ENCODE measurements around the gene MTSS2. TPM values are rescaled to one million over a fixed set of nuclear protein-coding genes. Genes with fewer than 3 reads are reported as not detected.
"Not testable (repeated sequence)": the region's sequence is repeated elsewhere in the genome, so short reads cannot be mapped to it uniquely, and the experiment has no call there.

MTSS2 gene
- total and polyA plus RNA-seq, 2 experiments from 2014 or later = 16.5 to 19.6 TPM

DNA sequence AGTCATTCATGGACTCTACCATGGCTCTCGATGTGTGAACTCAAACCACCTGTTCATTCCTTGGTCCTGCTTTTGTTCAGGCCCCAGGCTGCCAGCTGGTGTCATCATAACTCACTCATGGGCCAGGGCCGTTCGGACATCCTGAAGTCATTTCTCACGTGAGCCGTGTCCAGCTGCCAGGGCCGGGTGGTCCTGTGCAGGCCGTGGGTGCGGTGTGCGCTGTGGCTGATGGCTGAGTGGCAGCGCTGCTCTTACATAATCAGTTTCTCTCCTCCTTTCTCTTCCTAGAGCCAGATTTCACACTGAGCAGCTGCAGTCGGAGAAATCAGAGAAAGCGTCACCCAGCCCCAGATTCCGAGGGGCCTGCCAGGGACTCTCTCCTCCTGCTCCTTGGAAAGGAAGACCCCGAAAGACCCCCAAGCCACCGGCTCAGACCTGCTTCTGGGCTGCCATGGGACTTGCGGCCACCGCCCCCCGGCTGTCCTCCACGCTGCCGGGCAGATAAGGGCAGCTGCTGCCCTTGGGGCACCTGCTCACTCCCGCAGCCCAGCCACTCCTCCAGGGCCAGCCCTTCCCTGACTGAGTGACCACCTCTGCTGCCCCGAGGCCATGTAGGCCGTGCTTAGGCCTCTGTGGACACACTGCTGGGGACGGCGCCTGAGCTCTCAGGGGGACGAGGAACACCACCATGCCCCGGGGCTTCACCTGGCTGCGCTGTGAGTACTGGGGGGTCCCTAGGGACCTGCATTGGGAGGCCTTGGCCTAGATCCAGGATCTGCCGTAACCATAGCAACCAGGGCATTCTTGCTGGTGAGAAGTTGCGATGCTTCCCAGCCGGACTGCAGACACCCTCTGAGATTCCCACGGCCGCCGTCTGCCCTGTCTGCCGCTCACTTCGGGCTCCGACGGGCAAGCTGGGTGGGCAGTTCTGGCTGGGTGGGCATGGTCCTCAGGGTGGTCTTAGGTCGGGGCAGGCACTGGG lies 39.3 kb downstream of the MTSS2 start, which contains the start of gene IL34:
Gene IL34, plus strand, starts transcription at position 300 of the 982 bp plus-strand sequence. Its CDS starts 389 bp downstream, at position 689.
- no peak within 1 kb of the TSS for H3K4me3 ChIP-seq
- no peaks in the 10 kb centered on the region for H3K9me2 ChIP-seq (replicated peaks; ENCODE audit: insufficient read depth)
- TF ChIP-seq EZH2 (IDR thresholded peaks at IDR 0.05; ENCODE audit: borderline replicate concordance) = no peak
- TF ChIP-seq, protein P1, sequence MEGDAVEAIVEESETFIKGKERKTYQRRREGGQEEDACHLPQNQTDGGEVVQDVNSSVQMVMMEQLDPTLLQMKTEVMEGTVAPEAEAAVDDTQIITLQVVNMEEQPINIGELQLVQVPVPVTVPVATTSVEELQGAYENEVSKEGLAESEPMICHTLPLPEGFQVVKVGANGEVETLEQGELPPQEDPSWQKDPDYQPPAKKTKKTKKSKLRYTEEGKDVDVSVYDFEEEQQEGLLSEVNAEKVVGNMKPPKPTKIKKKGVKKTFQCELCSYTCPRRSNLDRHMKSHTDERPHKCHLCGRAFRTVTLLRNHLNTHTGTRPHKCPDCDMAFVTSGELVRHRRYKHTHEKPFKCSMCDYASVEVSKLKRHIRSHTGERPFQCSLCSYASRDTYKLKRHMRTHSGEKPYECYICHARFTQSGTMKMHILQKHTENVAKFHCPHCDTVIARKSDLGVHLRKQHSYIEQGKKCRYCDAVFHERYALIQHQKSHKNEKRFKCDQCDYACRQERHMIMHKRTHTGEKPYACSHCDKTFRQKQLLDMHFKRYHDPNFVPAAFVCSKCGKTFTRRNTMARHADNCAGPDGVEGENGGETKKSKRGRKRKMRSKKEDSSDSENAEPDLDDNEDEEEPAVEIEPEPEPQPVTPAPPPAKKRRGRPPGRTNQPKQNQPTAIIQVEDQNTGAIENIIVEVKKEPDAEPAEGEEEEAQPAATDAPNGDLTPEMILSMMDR (IDR thresholded peaks at IDR 0.05; ENCODE audit: poor library complexity) = no peak
- no peak for TF ChIP-seq EZH2phosphoT487 (IDR thresholded peaks at IDR 0.05; ENCODE audit: low read depth, severe bottlenecking, unreplicated experiment)
- H3K79me2 ChIP-seq = no peaks in the 10 kb centered on the region
- 83% methylated on average over 39 of the region's 39 CpGs for WGBS (ENCODE audit: low lambda C conversion rate, missing lambda C conversion rate)
- no peaks in the 10 kb centered on the region for H3K4me1 ChIP-seq (ENCODE audit: insufficient read depth)
- H3K36me3 ChIP-seq (replicated peaks; ENCODE audit: insufficient read depth, low read depth) = no peaks in the 10 kb centered on the region
- no peak within 1 kb of the TSS for H2AFZ ChIP-seq
- H4K20me1 ChIP-seq (ENCODE audit: insufficient read depth, poor library complexity, severe bottlenecking) = no peaks in the 10 kb centered on the region
- H3K9me3 ChIP-seq (ENCODE audit: low read depth) = no peaks in the 10 kb centered on the region
- no peak within 1 kb of the TSS for H3K27ac ChIP-seq
- no peak within 1 kb of the TSS for H3K4me2 ChIP-seq
- no peaks in the 10 kb centered on the region for H3K27me3 ChIP-seq
- DNase-seq (ENCODE audit: low spot score) = peak; percentile 10

DNA sequence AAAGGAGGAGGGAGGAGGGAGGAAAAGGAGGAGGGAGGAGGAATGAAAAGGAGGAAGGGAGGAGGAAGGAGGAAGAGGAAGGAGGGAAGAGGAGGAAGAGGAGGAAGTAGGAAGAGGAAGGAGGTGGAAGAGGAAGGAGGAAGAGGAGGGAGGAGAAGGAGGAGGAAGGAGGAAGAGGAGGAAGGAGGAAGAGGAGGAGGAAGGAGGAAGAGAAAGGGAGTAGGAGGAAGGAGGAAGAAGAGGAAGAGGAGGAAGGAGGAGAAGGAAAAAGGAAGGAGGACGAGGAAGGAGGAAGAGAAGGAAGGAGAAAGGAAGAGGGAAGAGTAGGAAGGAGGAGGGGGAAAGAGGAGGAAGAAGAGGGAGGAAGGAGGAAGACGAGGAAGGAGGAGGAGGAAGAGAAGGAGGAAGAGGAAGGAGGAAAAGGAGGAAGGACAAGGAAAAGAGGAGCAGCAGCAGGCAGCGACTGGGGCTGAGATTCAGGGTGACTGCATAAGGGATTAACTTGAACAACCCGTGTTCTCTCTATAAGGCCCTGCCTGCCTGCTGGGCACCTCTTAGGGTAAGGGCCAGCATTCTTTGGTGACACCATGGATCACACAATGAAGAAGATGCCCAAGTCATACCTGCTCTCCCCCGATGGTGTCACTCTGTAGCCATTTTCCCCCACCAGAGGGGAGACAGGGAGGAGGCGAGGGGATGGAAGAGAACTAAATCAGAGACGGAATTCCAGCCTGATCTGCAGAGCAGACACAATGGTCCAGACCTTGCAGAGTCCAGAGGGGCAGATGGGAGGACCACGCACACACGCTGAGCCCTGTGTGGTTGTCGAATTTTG lies 40.9 kb downstream of the MTSS2 start:
- WGBS (ENCODE audit: low lambda C conversion rate, missing lambda C conversion rate) = 89% methylated on average over 8 of the region's 10 CpGs
- H2AFZ ChIP-seq = no peak overlapping the region

DNA sequence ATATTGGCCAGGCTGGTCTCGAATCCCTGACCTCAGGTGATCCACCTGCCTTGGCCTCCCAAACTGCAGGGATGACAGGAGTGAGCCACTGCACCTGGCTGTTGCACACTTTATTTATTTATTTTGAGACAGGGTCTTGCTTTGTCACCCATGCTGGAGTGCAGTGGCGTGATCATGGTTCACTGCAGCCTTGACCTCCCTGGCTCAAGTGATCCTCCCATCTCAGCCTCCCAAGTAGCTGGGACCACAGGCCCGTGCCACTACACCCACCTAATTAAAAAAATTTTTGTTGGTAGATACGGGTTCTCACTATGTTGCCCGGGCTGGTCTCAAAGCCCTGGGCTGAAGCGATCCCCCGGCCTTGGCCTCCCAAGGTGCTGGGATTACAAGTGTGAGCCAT lies 42.6 kb downstream of the MTSS2 start:
- H3K4me1 ChIP-seq (ENCODE audit: insufficient read depth); H3K4me2 ChIP-seq; H3K27me3 ChIP-seq; H4K20me1 ChIP-seq (ENCODE audit: insufficient read depth, poor library complexity, severe bottlenecking); H3K36me3 ChIP-seq (replicated peaks; ENCODE audit: insufficient read depth, low read depth); H2AFZ ChIP-seq; DNase-seq (ENCODE audit: low spot score); H3K9me2 ChIP-seq (replicated peaks; ENCODE audit: insufficient read depth); H3K9me3 ChIP-seq (ENCODE audit: low read depth); H3K79me2 ChIP-seq; H3K4me3 ChIP-seq; H3K27ac ChIP-seq: not testable (repeated sequence)
- 91% methylated on average over 7 of the region's 7 CpGs for WGBS (ENCODE audit: low lambda C conversion rate, missing lambda C conversion rate)

More for the DNA sequence above, 40.9 kb downstream of the MTSS2 start:
- H3K79me2 ChIP-seq = no peaks in the 10 kb centered on the region
- no peaks in the 10 kb centered on the region for H4K20me1 ChIP-seq (ENCODE audit: insufficient read depth, poor library complexity, severe bottlenecking)
- DNase-seq (ENCODE audit: low spot score) = no peak
- no peak overlapping the region for H3K4me2 ChIP-seq
- H3K36me3 ChIP-seq (replicated peaks; ENCODE audit: insufficient read depth, low read depth) = no peaks in the 10 kb centered on the region
- no peaks in the 10 kb centered on the region for H3K9me2 ChIP-seq (replicated peaks; ENCODE audit: insufficient read depth)
- H3K9me3 ChIP-seq (ENCODE audit: low read depth) = no peaks in the 10 kb centered on the region
- TF ChIP-seq EZH2phosphoT487 (IDR thresholded peaks at IDR 0.05; ENCODE audit: low read depth, severe bottlenecking, unreplicated experiment) (no peak), EZH2 (IDR thresholded peaks at IDR 0.05; ENCODE audit: borderline replicate concordance) (no peak)
- TF ChIP-seq, protein P1 (IDR thresholded peaks at IDR 0.05; ENCODE audit: poor library complexity) = no peak
- no peaks in the 10 kb centered on the region for H3K27me3 ChIP-seq
- no peaks in the 10 kb centered on the region for H3K4me1 ChIP-seq (ENCODE audit: insufficient read depth)
- no peak overlapping the region for H3K4me3 ChIP-seq
- H3K27ac ChIP-seq = no peak overlapping the region

Data from hepatocyte (in vitro differentiated cells).